HepG2 (cell line): ENCODE measurements around the gene SIK3. TPM values are rescaled to one million over a fixed set of nuclear protein-coding genes. Genes with fewer than 3 reads are reported as not detected.

Source experiments
- IRX3 ChIP-seq: sonication (generic); formaldehyde crosslinking; IDR thresholded peaks from 2 replicates; pipeline ENCODE4 v1.8.1; 2023; ENCODE audit warnings: mild to moderate bottlenecking, low read depth, missing genetic modification reagents, borderline replicate concordance
- KAT7 ChIP-seq: IDR thresholded peaks from 2 replicates; pipeline ENCODE4 v1.6.1; 2018; ENCODE audit warnings: borderline replicate concordance, missing compliant biosample characterization
- KDM4B ChIP-seq: sonication (generic); formaldehyde crosslinking; IDR thresholded peaks from 2 replicates; pipeline ENCODE4 v1.4.0; 2020; ENCODE audit warnings: missing genetic modification reagents
- MED8 ChIP-seq: sonication (generic); formaldehyde crosslinking; IDR thresholded peaks from 2 replicates; pipeline ENCODE4 v1.8.1; 2023; ENCODE audit warnings: mild to moderate bottlenecking, missing genetic modification reagents; ENCODE audit not compliant: insufficient replicate concordance
- MIER3 ChIP-seq: IDR thresholded peaks from 2 replicates; pipeline ENCODE4 v1.6.1; 2016; ENCODE audit warnings: missing compliant biosample characterization, borderline replicate concordance
- PAX8 ChIP-seq: sonication (generic); formaldehyde crosslinking; IDR thresholded peaks from 2 replicates; pipeline ENCODE4 v1.8.0; 2022; ENCODE audit warnings: mild to moderate bottlenecking, missing genetic modification reagents, borderline replicate concordance
- PLRG1 ChIP-seq: fragments of 450-650 bp; conservative IDR thresholded peaks from 2 replicates; pipeline ENCODE4 v1.6.1; 2016
- POLR2AphosphoS5 ChIP-seq: IDR thresholded peaks from 2 replicates; pipeline ENCODE4 v1.6.1; 2012; ENCODE audit warnings: low read depth, low read length
- ZFP82 ChIP-seq: sonication (generic); formaldehyde crosslinking; IDR thresholded peaks from 2 replicates; pipeline ENCODE4 v1.5.1; 2020; ENCODE audit warnings: mild to moderate bottlenecking, missing genetic modification reagents, borderline replicate concordance
- ZIK1 ChIP-seq: sonication (generic); formaldehyde crosslinking; IDR thresholded peaks from 2 replicates; pipeline ENCODE4 v1.5.0; 2020; ENCODE audit warnings: mild to moderate bottlenecking, low read depth, missing genetic modification reagents, borderline replicate concordance
- ZMYM2 ChIP-seq: sonication (generic); formaldehyde crosslinking; IDR thresholded peaks from 2 replicates; pipeline ENCODE4 v1.8.0; 2022; ENCODE audit warnings: mild to moderate bottlenecking, missing genetic modification reagents
- ZNF292 ChIP-seq: sonication (generic); formaldehyde crosslinking; IDR thresholded peaks from 2 replicates; pipeline ENCODE4 v1.8.1; 2022; ENCODE audit warnings: mild to moderate bottlenecking, low read depth, missing genetic modification reagents, borderline replicate concordance
- ZNF296 ChIP-seq: sonication (generic); formaldehyde crosslinking; conservative IDR thresholded peaks from 2 replicates; pipeline ENCODE4 v1.5.0; 2020; ENCODE audit warnings: mild to moderate bottlenecking, missing genetic modification reagents
- ZNF343 ChIP-seq: sonication (generic); formaldehyde crosslinking; IDR thresholded peaks from 2 replicates; pipeline ENCODE4 v1.4.0; 2020; ENCODE audit warnings: mild to moderate bottlenecking, missing genetic modification reagents
- ZNF615 ChIP-seq: sonication (generic); formaldehyde crosslinking; IDR thresholded peaks from 2 replicates; pipeline ENCODE4 v1.5.0; 2020; ENCODE audit warnings: mild to moderate bottlenecking, missing genetic modification reagents, borderline replicate concordance
- polyA plus RNA-seq, 8 experiments: library from polyadenylated mRNA; depleted of rRNA in 3 of 8; stranded (reverse) in 7 of 8; unstranded in 1 of 8; fragments of >200 nt; fragmentation: Illumina TruSeq in 4 of 8; extraction: Trizol in 4 of 8; gene quantifications; 2 replicates each; pipeline versions ENCODE4 v1.2.1 to v1.2.3, GENCODE V29; 2011 to 2016; ENCODE audit warnings: low read depth in 4 of 8, missing spikeins in 1 of 8, mixed read lengths in 1 of 8; ENCODE audit not compliant: insufficient read depth in 1 of 8
- total RNA-seq, 5 experiments: library from RNA; depleted of rRNA; stranded (reverse); fragments of >200 nt; fragmentation: Illumina TruSeq; extraction: Trizol; gene quantifications; 2 replicates each; pipeline ENCODE4 v1.2.3, GENCODE V29; 2016; ENCODE audit warnings: low read depth in 1 of 5
- TF ChIP-seq, protein P1 (sequence below): sonication (generic); formaldehyde crosslinking; conservative IDR thresholded peaks from 2 replicates; pipeline ENCODE4 v1.8.0; 2022; ENCODE audit warnings: mild to moderate bottlenecking, moderate library complexity, missing genetic modification reagents
- TF ChIP-seq, protein P2 (sequence below): sonication (generic); formaldehyde crosslinking; IDR thresholded peaks from 2 replicates; pipeline ENCODE4 v1.8.0; 2022; ENCODE audit warnings: mild to moderate bottlenecking, missing genetic modification reagents, borderline replicate concordance
- TF ChIP-seq, protein P3 (sequence below): sonication (generic); formaldehyde crosslinking; IDR thresholded peaks from 2 replicates; pipeline ENCODE4 v1.4.0; 2020; ENCODE audit warnings: mild to moderate bottlenecking, missing genetic modification reagents
- TF ChIP-seq, protein P4 (sequence below): sonication (generic); formaldehyde crosslinking; IDR thresholded peaks from 2 replicates; pipeline ENCODE4 v1.8.1; 2023; ENCODE audit warnings: mild to moderate bottlenecking, moderate library complexity, missing genetic modification reagents
- TF ChIP-seq, protein P5 (sequence below): sonication (generic); formaldehyde crosslinking; IDR thresholded peaks from 2 replicates; pipeline ENCODE4 v1.4.0; 2020; ENCODE audit warnings: mild to moderate bottlenecking, missing genetic modification reagents

SIK3 gene
- total and polyA plus RNA-seq, 2 of the 13 experiments (the other 11 are each of a cell fraction or from before 2014, with no cell fraction given): 5.7 to 9.8 TPM

DNA sequence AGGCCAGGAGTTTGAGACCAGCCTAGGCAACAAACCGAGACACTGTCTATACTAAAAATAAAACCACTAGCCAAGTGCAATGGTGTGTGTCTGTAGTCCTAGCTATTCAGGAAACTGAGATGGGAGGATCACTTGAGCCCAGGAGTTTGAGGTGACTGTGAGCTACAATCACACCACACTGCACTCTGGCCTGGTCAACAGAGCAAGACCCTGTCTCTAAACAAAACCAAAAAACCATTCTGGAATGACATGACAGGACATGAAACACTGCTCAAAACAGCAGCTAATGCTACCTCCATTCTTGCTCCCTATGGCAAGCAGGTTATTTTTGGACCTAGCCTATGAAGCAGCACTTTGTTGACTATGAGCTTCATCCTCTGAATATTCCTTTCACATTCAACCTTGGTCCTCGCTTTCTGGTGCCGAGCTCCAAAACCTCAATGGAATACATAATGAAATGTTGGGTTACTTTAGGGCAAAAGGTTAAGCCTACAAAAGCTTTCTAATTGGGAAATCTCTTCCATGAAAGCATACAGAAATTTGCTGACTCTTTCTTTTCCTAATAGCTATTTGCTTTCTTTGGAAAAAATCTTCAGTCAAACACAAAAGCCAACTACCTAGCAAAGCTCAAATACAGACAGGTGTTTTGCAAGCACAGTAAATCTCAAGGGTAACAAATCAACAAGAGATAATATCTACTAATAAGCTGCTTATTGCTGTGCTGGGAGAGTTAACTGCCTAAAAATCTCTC, 21.1 kb downstream of the SIK3 start (continued):
- TF ChIP-seq, protein P1, sequence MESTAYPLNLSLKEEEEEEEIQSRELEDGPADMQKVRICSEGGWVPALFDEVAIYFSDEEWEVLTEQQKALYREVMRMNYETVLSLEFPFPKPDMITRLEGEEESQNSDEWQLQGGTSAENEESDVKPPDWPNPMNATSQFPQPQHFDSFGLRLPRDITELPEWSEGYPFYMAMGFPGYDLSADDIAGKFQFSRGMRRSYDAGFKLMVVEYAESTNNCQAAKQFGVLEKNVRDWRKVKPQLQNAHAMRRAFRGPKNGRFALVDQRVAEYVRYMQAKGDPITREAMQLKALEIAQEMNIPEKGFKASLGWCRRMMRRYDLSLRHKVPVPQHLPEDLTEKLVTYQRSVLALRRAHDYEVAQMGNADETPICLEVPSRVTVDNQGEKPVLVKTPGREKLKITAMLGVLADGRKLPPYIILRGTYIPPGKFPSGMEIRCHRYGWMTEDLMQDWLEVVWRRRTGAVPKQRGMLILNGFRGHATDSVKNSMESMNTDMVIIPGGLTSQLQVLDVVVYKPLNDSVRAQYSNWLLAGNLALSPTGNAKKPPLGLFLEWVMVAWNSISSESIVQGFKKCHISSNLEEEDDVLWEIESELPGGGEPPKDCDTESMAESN: 0 out of 2 replicates have a peak, but pooled peaks have one; percentile 62
- TF ChIP-seq ZNF296 (CRISPR knock-in tag) (no peak), KDM4B (no peak), ZNF615 (CRISPR knock-in tag) (no peak), PAX8 (CRISPR knock-in tag) (no peak), POLR2AphosphoS5 (no peak), ZFP82 (CRISPR knock-in tag) (no peak), ZNF292 (CRISPR knock-in tag) (peak; percentile 79; the same call in 1 of the 2 replicates), MED8 (no peak), MIER3 (CRISPR knock-in tag) (no peak; the same call in 1 of the 2 replicates), ZNF343 (no peak), IRX3 (no peak), PLRG1 (no peak), ZMYM2 (CRISPR knock-in tag) (peak; percentile 38; the same call in 1 of the 2 replicates), KAT7 (no peak), ZIK1 (no peak)
- TF ChIP-seq, protein P2, sequence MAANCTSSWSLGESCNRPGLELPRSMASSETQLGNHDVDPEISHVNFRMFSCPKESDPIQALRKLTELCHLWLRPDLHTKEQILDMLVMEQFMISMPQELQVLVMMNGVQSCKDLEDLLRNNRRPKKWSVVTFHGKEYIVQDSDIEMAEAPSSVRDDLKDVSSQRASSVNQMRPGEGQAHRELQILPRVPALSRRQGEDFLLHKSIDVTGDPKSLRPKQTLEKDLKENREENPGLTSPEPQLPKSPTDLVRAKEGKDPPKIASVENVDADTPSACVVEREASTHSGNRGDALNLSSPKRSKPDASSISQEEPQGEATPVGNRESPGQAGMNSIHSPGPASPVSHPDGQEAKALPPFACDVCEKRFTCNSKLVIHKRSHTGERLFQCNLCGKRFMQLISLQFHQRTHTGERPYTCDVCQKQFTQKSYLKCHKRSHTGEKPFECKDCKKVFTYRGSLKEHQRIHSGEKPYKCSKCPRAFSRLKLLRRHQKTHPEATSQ (CRISPR knock-in tag): 0 out of 2 replicates have a peak, but pooled peaks have one; percentile 12
- TF ChIP-seq, protein P3, sequence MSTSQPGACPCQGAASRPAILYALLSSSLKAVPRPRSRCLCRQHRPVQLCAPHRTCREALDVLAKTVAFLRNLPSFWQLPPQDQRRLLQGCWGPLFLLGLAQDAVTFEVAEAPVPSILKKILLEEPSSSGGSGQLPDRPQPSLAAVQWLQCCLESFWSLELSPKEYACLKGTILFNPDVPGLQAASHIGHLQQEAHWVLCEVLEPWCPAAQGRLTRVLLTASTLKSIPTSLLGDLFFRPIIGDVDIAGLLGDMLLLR (CRISPR knock-in tag): no peak
- TF ChIP-seq, protein P4, sequence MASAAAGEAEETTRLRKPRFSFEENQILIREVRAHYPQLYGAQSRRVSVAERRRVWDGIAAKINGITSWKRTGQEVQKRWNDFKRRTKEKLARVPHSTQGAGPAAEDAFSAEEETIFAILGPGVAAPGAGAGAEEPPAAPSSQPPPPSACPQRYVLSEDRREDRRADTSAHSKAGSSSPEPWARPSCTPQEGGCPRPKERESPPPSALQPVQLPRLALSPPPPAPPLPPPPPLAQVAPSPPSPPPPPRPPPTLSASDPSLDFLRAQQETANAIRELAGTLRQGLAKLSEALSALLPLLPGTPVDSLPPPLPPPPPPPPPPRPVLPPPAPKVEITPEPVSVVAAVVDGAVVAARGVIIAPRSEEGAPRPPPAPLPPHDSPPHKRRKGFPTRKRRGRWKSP (CRISPR knock-in tag): peak; percentile 63; the same call in 1 of the 2 replicates
- TF ChIP-seq, protein P5, sequence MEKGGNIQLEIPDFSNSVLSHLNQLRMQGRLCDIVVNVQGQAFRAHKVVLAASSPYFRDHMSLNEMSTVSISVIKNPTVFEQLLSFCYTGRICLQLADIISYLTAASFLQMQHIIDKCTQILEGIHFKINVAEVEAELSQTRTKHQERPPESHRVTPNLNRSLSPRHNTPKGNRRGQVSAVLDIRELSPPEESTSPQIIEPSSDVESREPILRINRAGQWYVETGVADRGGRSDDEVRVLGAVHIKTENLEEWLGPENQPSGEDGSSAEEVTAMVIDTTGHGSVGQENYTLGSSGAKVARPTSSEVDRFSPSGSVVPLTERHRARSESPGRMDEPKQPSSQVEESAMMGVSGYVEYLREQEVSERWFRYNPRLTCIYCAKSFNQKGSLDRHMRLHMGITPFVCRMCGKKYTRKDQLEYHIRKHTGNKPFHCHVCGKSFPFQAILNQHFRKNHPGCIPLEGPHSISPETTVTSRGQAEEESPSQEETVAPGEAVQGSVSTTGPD (CRISPR knock-in tag): no peak
